Central memory CD4-positive, alpha-beta T cell (primary cell): ENCODE data around the gene FAM227A.
"Not testable (repeated sequence)": the region's sequence is repeated elsewhere in the genome, so short reads cannot be mapped to it uniquely, and the experiment has no call there.

ENCODE experiments used
- DNase-seq: peaks from one replicate; pipeline ENCODE4 v3.0.0; 2022

The FAM227A gene

DNA sequence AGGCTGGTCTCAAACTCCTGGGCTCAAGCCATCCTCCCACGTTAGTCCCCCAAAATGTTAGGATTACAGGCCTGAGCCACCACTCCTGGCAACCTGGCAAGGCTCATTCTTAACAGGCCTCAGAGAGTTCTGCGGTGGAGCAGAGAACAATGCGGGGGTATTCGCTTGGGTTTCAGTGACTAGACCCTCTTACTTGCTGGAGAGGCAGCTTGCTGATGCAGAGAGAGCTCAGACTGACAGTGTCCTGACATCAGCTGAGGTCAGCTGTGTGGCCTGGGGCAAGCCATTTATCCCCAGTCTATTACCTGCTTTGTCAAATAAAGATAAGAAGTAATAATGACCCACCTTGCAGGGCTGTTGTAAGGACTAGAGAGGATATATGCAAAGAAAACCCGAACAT is 46.0 kb downstream of the FAM227A start:
- no peak for DNase-seq

- DNase-seq: no peak
Observed at GRCh38 chr22:38608992-38609750, 47.0 kb downstream of the FAM227A start.

GRCh38 chr22:38607680-38608079 is 48.5 kb downstream of the FAM227A start:
- no peak for DNase-seq

DNA sequence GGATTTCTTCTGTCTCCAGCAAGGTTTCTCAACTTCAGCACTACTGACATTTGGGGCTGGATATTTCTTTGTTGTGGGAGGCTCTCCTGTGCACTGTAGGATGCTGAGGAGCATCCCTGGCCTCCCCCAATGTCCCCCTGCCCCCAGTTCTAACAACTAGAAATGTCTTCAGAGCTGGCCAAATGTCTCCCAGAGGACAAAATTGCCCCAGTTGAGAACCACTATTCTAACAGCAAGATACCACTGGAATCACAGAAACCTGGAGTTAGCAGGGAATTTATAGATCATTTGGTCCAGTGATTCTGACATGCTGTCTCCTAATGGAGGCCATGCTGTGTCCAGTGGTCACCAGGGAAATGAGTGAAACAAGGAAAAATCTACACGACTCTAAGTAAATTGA is 54.0 kb downstream of the FAM227A start:
- no peak for DNase-seq

GRCh38 chr22:38601221-38601764 is 54.9 kb downstream of the FAM227A start:
- DNase-seq: no peak

GRCh38 chr22:38599466-38599865 is 56.7 kb downstream of the FAM227A start:
- DNase-seq: no peak

DNA sequence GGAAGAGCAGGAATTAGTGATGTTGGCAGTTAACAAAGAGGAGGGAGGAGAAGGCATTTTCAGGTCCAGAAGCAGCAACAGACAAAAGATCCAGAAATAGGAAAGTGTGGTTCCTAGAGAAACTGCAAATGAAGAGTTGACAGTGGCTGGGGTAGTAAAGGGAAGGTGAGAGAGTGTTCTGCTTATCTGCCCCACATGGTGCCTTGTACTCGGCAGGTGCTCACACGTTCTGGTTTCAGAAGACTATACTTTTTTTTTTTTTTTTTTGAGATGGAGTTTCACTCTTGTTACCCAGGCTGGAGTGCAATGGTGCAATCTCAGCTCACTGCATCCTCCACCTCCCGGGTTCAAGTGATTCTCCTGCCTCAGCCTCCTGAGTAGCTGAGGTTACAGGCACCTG is 73.3 kb downstream of the FAM227A start:
- DNase-seq: not testable (repeated sequence)

GRCh38 chr22:38578505-38578904 is 77.7 kb downstream of the FAM227A start:
- DNase-seq: no peak

- peak; percentile 15 for DNase-seq
Observed at GRCh38 chr22:38572065-38572464, 84.1 kb downstream of the FAM227A start.

GRCh38 chr22:38570779-38571364 is 85.3 kb downstream of the FAM227A start:
- peak; percentile 38 for DNase-seq

DNA sequence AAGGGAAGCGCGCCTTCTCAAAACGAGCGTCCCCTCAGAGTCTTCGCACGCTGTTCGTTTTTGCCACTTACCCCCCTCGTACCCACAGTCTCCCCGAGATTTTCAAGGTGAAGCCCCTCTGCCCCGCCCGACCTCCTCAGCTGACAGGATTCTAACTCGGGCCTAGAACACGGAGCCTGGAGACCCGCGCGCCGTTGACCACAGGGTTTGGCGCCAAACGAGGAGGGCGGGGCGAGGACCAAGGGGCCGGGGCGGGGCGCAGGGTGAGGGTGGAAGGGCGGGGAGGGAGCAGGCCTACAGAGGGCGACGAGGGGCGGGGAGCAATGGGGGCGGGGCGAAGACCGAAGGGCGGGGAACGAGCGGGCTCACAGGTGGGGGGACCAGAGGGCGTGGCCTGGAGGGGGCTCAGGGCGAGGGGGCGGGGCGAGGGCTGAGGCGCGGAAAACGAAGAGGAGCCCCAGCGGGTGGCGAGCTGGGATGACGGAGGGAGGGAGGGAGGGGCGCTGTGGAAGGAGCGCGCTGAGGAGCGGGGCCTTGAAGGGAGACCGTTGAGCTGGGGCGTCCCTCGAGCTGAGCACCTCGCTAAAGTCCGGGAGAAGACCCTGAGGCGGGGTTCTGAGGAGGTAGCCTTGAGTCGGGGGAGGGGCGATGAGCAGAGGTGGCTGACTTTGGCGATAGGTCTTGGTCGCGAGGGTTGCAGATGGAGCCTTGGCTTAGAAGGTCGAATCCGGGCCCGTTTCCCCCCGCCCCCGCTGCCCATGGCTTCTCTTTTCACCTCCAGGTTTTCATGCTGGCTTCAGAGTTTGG is 86.0 kb downstream of the FAM227A start, which contains the start of gene DMC1:
TSS of gene DMC1 (minus strand) at position 212 of the 807 bp plus-strand sequence. CDS start 1,927 bp downstream, outside the sequence.
- DNase-seq: peak; percentile 88

DNA sequence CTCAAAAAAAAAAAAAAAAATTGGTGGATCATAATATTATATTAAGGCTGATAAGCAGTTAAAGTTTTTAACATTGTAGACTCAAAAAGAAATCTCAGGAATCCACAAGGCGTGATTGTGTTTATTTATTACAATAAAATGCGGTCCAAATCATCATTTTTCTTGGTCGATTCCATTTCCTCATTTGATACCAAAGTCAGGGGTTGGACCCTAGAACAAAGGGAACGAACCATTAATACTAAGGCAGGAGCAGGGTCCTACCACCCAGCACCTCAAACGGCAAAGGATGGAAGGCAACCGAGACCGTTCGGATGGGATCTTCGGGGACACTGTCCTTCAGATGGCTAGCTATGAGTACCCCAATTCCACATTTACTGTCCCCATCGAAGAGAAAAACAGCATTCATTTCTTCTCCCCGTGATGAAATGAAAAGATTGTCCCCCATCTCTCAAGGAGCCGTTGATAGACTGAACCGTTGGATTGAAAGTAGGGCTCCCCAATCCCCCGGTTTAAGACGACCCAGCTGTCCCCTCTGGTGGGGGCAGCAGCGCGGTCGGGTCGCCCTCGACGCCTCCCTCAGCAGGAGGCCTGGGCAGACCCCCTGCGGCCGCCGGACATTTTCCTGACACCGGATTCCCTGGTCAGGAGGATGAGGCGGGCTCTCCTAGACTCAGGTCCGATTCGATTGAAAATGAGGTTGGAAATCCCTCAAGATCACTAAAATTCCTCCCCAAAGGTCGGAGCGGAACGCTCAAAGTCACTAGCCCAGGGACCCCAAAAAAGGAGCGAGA is 86.8 kb downstream of the FAM227A start:
- DNase-seq: no peak

DNA sequence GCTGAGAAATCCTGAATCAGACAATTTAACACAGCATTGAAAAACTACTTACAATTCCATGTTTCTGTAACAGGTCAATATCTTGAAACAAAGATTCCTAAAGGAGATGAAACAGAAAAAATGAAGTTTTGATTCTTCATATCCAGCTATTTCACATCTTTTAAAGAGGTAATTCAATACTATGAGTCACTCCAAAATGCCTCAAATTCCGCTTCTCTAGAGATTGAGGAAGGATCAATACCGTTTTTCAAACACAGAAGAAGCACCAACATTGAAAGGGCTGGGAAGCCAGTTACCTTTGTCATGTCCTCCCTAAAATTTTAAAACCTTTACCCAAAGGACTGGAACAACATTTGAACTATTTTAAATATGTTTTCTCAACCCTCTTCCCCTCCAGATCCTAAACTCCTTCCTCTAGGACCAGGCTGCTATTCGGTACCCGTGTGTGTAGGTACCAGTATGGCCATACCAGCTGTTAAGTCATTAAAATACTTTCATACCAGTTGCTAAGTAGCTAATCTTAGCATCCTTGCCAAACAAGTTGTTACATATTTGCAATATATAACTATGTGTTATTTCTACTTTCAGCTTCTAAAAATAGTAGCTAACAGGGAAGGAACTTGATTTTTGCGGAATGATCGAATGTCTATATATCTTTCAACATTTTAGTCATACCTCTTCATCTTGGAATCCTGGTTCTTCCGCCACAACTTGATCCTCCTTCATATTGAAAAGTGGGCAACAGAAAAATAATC is 88.5 kb downstream of the FAM227A start:
- no peak for DNase-seq

- no peak for DNase-seq
Observed at GRCh38 chr22:38566726-38567504, 89.3 kb downstream of the FAM227A start.

DNA sequence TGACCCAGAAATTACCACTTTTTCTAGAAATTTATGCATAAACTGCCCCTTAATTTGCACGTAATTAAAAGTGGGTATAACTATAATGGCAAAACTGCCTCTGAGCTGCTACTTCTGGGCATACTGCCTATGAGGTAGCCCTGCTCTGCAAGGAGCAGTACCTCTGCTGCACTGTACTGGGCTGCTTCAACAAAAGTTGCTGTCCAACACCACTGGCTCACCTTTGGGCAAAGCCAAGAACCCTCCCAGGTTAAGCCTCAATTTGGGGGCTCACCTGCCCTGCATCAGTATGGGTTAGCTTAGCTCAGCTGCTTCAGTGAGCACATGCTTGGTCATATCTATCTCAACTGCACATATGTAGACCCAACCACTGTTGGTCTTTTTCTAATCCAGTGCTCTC is 90.8 kb downstream of the FAM227A start:
- DNase-seq: no peak

DNA sequence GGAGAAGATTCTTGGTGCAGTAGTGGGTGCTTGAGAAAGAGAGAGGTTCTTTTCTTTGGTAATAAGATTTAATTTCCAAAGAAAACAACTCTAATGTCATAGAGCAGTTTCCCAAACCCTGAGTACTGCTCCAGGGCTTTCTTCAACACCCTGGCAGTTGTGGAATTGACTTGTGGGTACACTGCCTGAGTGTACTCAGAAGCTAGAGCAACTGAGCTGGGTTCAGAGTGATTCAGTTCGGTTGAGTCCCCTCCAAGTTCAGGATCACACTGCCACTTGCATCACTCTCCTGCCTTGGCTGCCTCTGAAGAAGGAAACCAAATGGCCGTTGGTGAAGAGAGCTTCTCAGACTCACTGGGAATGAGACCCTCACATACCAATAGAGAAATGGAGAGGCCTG is 91.5 kb downstream of the FAM227A start:
- no peak for DNase-seq

DNA sequence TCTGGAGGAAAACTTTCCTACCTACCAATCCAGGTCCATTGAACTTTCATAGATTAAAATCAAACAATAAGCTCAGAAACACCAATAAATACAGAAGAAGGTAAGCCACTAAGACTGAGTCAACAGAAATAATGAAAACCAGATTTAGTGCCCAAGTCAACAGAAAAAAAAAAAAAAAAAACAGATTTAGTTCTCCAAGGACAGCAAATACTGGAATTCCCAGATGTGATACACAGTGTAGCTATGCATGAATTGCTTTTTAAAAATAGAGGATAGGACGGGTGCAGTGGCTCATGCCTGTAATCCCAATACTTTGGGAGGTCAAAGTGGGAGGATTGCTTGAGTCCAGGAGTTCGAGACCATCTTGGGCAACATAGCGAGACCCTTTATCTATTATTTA is 101.9 kb downstream of the FAM227A start:
- DNase-seq: no peak

- no peak for DNase-seq
Observed at GRCh38 chr22:38549101-38549894, 106.9 kb downstream of the FAM227A start.

DNA sequence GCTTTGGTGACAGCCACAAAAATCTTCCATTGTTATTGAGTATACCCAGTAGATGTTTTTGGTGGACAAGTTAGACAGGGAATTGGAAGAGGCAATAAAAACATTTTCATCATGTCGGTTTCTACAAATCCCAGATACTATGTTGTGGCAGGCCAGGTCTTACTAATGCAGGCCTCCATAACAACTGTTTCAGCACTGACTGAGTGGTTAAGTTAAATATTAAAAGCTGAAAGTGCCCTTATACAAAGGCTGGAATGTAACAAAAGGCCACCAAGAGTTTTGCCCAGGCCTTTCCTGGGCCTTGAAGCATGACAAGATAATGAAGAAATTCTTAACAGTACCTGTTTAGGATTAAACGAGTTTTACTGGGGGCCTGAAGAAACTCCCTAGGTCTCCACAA is 115.5 kb downstream of the FAM227A start:
- DNase-seq: no peak
